ENCODE measurements around the gene STK32A. TPM values are rescaled to one million over a fixed set of nuclear protein-coding genes. Genes with fewer than 3 reads are reported as not detected.

STK32A gene
- total and polyA plus RNA-seq, 9 of the 15 experiments (the other 6 are each of a cell fraction or from before 2014, with no cell fraction given), result not detected

DNA sequence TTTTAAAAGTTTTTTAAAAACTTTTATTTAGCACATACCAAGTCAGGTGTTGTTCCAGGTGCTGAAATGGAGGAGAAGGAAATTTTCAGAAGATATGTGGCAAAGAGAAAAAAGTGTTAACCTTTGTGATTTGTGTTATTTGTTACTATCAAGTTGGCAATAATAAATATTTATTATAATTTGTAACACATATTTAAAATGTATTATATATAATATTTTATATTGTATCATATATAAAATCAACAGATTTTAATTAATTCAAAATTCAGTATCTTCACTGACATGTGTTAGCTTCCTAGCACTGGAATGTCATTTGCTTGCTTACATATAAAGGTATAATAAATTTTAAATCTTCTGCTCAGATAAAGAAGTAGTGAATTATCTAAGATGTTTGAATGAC lies 71.5 kb downstream of the STK32A start:
- CTCF ChIA-PET (ENCODE audit: low intra/inter-chr PET ratio), result no interaction called here

DNA sequence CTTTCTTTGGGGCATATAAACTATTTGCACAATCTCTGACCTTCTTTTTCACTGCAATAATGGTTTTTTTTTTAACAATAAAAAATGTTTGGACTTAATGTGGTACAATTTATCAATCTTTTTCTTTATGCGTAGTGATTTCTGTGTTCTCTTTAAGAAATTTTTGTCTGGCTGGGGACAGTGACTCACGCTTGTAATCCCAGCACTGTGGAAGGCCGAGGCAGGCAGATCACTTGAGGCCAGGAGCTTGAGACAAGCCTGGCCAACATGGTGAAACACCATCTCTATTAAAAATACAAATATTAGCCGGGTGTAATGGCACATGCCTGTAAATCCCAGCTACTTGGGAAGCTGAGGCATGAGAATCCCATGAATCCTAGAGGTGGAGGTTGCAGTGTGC lies 72.3 kb downstream of the STK32A start:
- 1% methylated on average over 4 of the region's 4 CpGs for WGBS (ENCODE audit: insufficient coverage, low coverage, missing lambda C conversion rate)
- no peak overlapping the region for H3K4me3 ChIP-seq
- no peaks in the 10 kb centered on the region for H3K9me3 ChIP-seq (replicated peaks; ENCODE audit: control insufficient read depth, insufficient read depth, low read depth, low read length)
- ATAC-seq (no peak), DNase-seq (ENCODE audit: extremely low read depth in 1 of 4, low spot score in 3 of 4) (no peak), FAIRE-seq (no peak)
- no peak overlapping the region for H3K27ac ChIP-seq (ENCODE audit: extremely low read depth, low read depth, low read length)
- intact Hi-C loops (cut with micrococcal nuclease), result no loop called here
- BruUV-seq (replicated peaks), result no TSS peak
- no peaks in the 10 kb centered on the region for H3K36me3 ChIP-seq (ENCODE audit: control insufficient read depth, insufficient read depth, low read length)
- ChIA-PET CTCF (ENCODE audit: low intra/inter-chr PET ratio) (no interaction called here), POLR2A (no interaction called here)
- no peaks in the 10 kb centered on the region for H3K79me2 ChIP-seq (ENCODE audit: control insufficient read depth, insufficient read depth, low read length)
- no peaks in the 10 kb centered on the region for H3K9me1 ChIP-seq (ENCODE audit: control insufficient read depth, insufficient read depth, low read length)
- no peak overlapping the region for H3K4me2 ChIP-seq (ENCODE audit: insufficient read depth, low read length)
- H2AFZ ChIP-seq (ENCODE audit: low read depth, low read length), result no peak overlapping the region
- no peaks in the 10 kb centered on the region for H3K27me3 ChIP-seq (ENCODE audit: control insufficient read depth in 2 of 2, insufficient read depth in 2 of 2, low read length in 2 of 2)
- H3K9ac ChIP-seq (ENCODE audit: insufficient read depth in 1 of 2, low read depth in 2 of 2, low read length in 2 of 2), result no peak overlapping the region
- no peaks in the 10 kb centered on the region for H4K20me1 ChIP-seq (replicated peaks; ENCODE audit: control insufficient read depth, insufficient read depth, low read length)
- no peaks in the 10 kb centered on the region for H3K4me1 ChIP-seq (replicated peaks in 1 of 2; ENCODE audit: control insufficient read depth in 2 of 2, insufficient read depth in 2 of 2, low read length in 2 of 2)
- in situ Hi-C loops (cut with MboI), result no loop called here
- TF ChIP-seq ZSCAN29 (IDR thresholded peaks at IDR 0.05) (no peak), ZKSCAN3 (CRISPR knock-in tag; IDR thresholded peaks at IDR 0.05) (no peak), FOXK1 (CRISPR knock-in tag; IDR thresholded peaks at IDR 0.05; ENCODE audit: borderline replicate concordance) (no peak), CBFA2T2 (conservative IDR thresholded peaks at IDR 0.05) (no peak), SUPT5H (IDR thresholded peaks at IDR 0.05) (no peak), LARP7 (IDR thresholded peaks at IDR 0.05) (no peak), ILK (tag; IDR thresholded peaks at IDR 0.05; ENCODE audit: borderline replicate concordance, low read depth) (no peak), SIN3B (IDR thresholded peaks at IDR 0.05; ENCODE audit: low read depth) (no peak)
- TF ChIP-seq, protein P1, sequence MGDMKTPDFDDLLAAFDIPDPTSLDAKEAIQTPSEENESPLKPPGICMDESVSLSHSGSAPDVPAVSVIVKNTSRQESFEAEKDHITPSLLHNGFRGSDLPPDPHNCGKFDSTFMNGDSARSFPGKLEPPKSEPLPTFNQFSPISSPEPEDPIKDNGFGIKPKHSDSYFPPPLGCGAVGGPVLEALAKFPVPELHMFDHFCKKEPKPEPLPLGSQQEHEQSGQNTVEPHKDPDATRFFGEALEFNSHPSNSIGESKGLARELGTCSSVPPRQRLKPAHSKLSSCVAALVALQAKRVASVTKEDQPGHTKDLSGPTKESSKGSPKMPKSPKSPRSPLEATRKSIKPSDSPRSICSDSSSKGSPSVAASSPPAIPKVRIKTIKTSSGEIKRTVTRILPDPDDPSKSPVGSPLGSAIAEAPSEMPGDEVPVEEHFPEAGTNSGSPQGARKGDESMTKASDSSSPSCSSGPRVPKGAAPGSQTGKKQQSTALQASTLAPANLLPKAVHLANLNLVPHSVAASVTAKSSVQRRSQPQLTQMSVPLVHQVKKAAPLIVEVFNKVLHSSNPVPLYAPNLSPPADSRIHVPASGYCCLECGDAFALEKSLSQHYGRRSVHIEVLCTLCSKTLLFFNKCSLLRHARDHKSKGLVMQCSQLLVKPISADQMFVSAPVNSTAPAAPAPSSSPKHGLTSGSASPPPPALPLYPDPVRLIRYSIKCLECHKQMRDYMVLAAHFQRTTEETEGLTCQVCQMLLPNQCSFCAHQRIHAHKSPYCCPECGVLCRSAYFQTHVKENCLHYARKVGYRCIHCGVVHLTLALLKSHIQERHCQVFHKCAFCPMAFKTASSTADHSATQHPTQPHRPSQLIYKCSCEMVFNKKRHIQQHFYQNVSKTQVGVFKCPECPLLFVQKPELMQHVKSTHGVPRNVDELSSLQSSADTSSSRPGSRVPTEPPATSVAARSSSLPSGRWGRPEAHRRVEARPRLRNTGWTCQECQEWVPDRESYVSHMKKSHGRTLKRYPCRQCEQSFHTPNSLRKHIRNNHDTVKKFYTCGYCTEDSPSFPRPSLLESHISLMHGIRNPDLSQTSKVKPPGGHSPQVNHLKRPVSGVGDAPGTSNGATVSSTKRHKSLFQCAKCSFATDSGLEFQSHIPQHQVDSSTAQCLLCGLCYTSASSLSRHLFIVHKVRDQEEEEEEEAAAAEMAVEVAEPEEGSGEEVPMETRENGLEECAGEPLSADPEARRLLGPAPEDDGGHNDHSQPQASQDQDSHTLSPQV (IDR thresholded peaks at IDR 0.05), result no peak

More for the DNA sequence above, 71.5 kb downstream of the STK32A start:
- Histone ChIP-seq H3K9me3 (replicated peaks; ENCODE audit: control insufficient read depth, insufficient read depth, low read depth, low read length) (no peaks in the 10 kb centered on the region), H3K4me2 (ENCODE audit: insufficient read depth, low read length) (no peak overlapping the region), H3K4me3 (no peak overlapping the region), H3K27ac (ENCODE audit: extremely low read depth, low read depth, low read length) (no peak overlapping the region), H3K36me3 (ENCODE audit: control insufficient read depth, insufficient read depth, low read length) (no peaks in the 10 kb centered on the region), H3K4me1 (replicated peaks in 1 of 2; ENCODE audit: control insufficient read depth in 2 of 2, insufficient read depth in 2 of 2, low read length in 2 of 2) (no peaks in the 10 kb centered on the region), H3K9ac (ENCODE audit: insufficient read depth in 1 of 2, low read depth in 2 of 2, low read length in 2 of 2) (no peak overlapping the region), H4K20me1 (replicated peaks; ENCODE audit: control insufficient read depth, insufficient read depth, low read length) (no peaks in the 10 kb centered on the region), H3K79me2 (ENCODE audit: control insufficient read depth, insufficient read depth, low read length) (no peaks in the 10 kb centered on the region), H3K9me1 (ENCODE audit: control insufficient read depth, insufficient read depth, low read length) (no peaks in the 10 kb centered on the region), H3K27me3 (ENCODE audit: control insufficient read depth in 2 of 2, insufficient read depth in 2 of 2, low read length in 2 of 2) (no peaks in the 10 kb centered on the region), H2AFZ (ENCODE audit: low read depth, low read length) (no peak overlapping the region)
- intact Hi-C loops (cut with micrococcal nuclease), result no loop called here
- DNase-seq (ENCODE audit: extremely low read depth in 1 of 4, low spot score in 3 of 4) (no peak), FAIRE-seq (no peak), ATAC-seq (no peak)
- in situ Hi-C loops (cut with MboI), result no loop called here
- no TSS peak for BruUV-seq (replicated peaks)
- POLR2A ChIA-PET, result no interaction called here
- TF ChIP-seq SMARCA4 (IDR thresholded peaks at IDR 0.05) (no peak), BRD4 (IDR thresholded peaks at IDR 0.05) (no peak)
- TF ChIP-seq, protein P2, sequence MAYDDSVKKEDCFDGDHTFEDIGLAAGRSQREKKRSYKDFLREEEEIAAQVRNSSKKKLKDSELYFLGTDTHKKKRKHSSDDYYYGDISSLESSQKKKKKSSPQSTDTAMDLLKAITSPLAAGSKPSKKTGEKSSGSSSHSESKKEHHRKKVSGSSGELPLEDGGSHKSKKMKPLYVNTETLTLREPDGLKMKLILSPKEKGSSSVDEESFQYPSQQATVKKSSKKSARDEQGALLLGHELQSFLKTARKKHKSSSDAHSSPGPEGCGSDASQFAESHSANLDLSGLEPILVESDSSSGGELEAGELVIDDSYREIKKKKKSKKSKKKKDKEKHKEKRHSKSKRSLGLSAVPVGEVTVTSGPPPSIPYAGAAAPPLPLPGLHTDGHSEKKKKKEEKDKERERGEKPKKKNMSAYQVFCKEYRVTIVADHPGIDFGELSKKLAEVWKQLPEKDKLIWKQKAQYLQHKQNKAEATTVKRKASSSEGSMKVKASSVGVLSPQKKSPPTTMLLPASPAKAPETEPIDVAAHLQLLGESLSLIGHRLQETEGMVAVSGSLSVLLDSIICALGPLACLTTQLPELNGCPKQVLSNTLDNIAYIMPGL (CRISPR knock-in tag; IDR thresholded peaks at IDR 0.05), result no peak
